Lower lobe of right lung (tissue), 2 donors: Measurements from ENCODE around the gene NXPE1. TPM values are rescaled to one million over a fixed set of nuclear protein-coding genes. Genes with fewer than 3 reads are reported as not detected.

Experiments used
- ATAC-seq, 2 donors: fragments of 200-7000 bp; cut with Tn5 transposase; one replicate each; pipeline ENCODE4 v1.9.1; 2020 to 2022; ENCODE audit warnings: mild to moderate bottlenecking in 2 of 2, moderate library complexity in 2 of 2
- DNase-seq: peaks from one replicate; pipeline ENCODE4 v3.0.0-alpha.2; 2020
- H3K27ac ChIP-seq: fragments of 200-600 bp; one replicate; pipeline ENCODE4 v1.8.0; 2022
- H3K27me3 ChIP-seq: fragments of 200-600 bp; one replicate; pipeline ENCODE4 v1.8.0; 2022; ENCODE audit warnings: low read depth
- H3K36me3 ChIP-seq: fragments of 200-600 bp; one replicate; pipeline ENCODE4 v1.8.0; 2022; ENCODE audit warnings: mild to moderate bottlenecking
- H3K4me1 ChIP-seq: fragments of 200-600 bp; one replicate; pipeline ENCODE4 v1.8.0; 2022
- H3K4me3 ChIP-seq: fragments of 200-600 bp; one replicate; pipeline ENCODE4 v1.8.0; 2022; ENCODE audit warnings: mild to moderate bottlenecking
- H3K9me3 ChIP-seq: fragments of 200-600 bp; one replicate; pipeline ENCODE4 v1.8.0; 2022
- CTCF ChIP-seq: fragments of 200-600 bp; IDR thresholded peaks from one replicate; pipeline ENCODE4 v1.8.0; 2022; ENCODE audit warnings: antibody characterized with exemption, mild to moderate bottlenecking
- intact Hi-C: fragments of 100-400 bp; cut with DNase I; formaldehyde crosslinking; loops from one replicate; pipeline ENCODE4 v1.11.0; 2022
- total RNA-seq: library from RNA; stranded (reverse); fragmentation: NEBNext Ultra II Directional; extraction: Animal tissue kit (Norgen Biotek cat#: 25700); gene quantifications from one replicate; pipeline ENCODE4 v1.2.1, GENCODE V29; 2021
- donor health status: DM: no; HTN: yes; CAD: no; lungs with severe emphysema.

NXPE1 gene
- total RNA-seq, 1 donor from 2014 or later, result not detected

GRCh38 chr11:114595571-114595970 lies 35.9 kb upstream of the NXPE1 start, which contains the start of gene NXPE4:
TSS of gene NXPE4 (minus strand) at chr11:114595786. CDS start at chr11:114594759, 1,027 bp downstream.
- intact Hi-C loops, result no loop called here
- Histone ChIP-seq H3K27me3 (no peaks in the 10 kb centered on the region), H3K4me1 (no peaks in the 10 kb centered on the region), H3K4me3 (no peak within 1 kb of the TSS), H3K9me3 (no peaks in the 10 kb centered on the region), H3K36me3 (no peaks in the 10 kb centered on the region), H3K27ac (no peak within 1 kb of the TSS)
- DNase-seq, result no peak
- TF ChIP-seq CTCF, result no peak
- ATAC-seq, result no peak

- Histone ChIP-seq H3K27me3 (no peaks in the 10 kb centered on the region), H3K27ac (no peak overlapping the region), H3K36me3 (no peaks in the 10 kb centered on the region), H3K9me3 (no peaks in the 10 kb centered on the region), H3K4me3 (no peak overlapping the region), H3K4me1 (no peaks in the 10 kb centered on the region)
- DNase-seq, result no peak
- intact Hi-C loops, result no loop called here
- TF ChIP-seq CTCF, result no peak
- ATAC-seq, result no peak
Observed at GRCh38 chr11:114594703-114595102, 35.0 kb upstream of the NXPE1 start.

- Histone ChIP-seq H3K27me3 (no peaks in the 10 kb centered on the region), H3K4me3 (no peak overlapping the region), H3K9me3 (peaks cover 28% of the 10 kb centered on the region), H3K4me1 (no peaks in the 10 kb centered on the region), H3K36me3 (no peaks in the 10 kb centered on the region), H3K27ac (no peak overlapping the region)
- no peak for DNase-seq
- intact Hi-C loops, result no loop called here
- TF ChIP-seq CTCF, result no peak
- ATAC-seq, result no peak
Observed at GRCh38 chr11:114587398-114587953, 27.8 kb upstream of the NXPE1 start.

- TF ChIP-seq CTCF, result no peak
- no peaks in the 10 kb centered on the region for H3K27me3 ChIP-seq
- H3K9me3 ChIP-seq, result peaks cover 28% of the 10 kb centered on the region
- H3K36me3 ChIP-seq, result no peaks in the 10 kb centered on the region
- DNase-seq (no peak), ATAC-seq (no peak)
- H3K4me1 ChIP-seq, result no peaks in the 10 kb centered on the region
- no peak overlapping the region for H3K27ac ChIP-seq
- intact Hi-C loops, result no loop called here
- no peak overlapping the region for H3K4me3 ChIP-seq
Observed at GRCh38 chr11:114586797-114587196, 27.1 kb upstream of the NXPE1 start.

- intact Hi-C loops, result no loop called here
- no peaks in the 10 kb centered on the region for H3K36me3 ChIP-seq
- H3K27me3 ChIP-seq, result no peaks in the 10 kb centered on the region
- H3K4me1 ChIP-seq, result no peaks in the 10 kb centered on the region
- no peak for ATAC-seq
- DNase-seq, result no peak
- no peaks in the 10 kb centered on the region for H3K9me3 ChIP-seq
- TF ChIP-seq CTCF, result no peak
- no peak overlapping the region for H3K4me3 ChIP-seq
- no peak overlapping the region for H3K27ac ChIP-seq
Observed at GRCh38 chr11:114571712-114572111, 12.0 kb upstream of the NXPE1 start.
